ENCODE measurements around the gene CLDN7.

DNA sequence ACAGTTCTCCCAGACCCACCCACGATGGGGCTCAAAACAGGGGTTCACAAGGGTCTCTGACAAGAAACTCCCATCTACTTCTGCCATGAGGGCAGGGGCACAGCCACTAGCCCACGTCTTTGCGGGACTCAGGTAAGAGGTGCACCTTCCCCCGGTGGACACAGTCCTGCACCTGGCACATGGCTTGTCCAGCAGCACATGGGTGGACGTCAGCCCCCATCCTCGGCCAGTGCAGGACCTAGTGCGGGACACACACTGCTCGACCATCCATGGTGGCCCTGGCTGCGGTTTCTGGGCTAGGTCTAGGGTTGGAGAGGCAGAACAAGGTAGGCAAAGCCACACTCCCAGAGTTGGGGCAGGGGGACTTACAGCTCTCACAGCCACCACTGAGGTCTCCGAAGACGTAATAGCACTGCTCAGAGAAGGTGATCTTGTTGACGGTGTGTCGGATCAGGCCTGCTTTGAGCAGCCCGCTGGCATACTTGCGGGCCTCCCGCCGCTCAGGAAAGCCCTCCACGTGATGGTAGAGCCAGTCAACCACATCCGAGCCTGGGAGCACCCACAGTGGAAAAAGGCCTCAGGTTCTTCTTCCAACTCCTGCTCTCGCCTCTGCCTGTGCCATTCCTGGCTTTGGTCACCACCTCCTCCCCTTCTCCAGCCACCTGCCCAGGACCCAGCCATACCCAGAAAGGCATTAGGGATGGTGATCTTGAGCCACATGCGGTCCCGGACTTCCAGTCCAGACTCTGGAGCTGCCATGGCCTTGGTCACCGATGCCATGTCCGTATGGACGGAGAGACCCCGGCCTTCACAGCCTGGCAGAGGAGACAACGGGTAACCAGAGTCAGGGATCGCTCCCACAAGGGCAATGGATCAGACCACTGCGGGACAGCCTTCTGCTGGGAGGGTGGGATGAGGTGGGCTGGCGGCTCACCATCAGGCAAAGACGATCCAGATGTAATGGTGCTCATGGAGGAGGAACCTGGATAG lies 35.3 kb downstream of the CLDN7 start:
- TF ChIP-seq, protein P1, sequence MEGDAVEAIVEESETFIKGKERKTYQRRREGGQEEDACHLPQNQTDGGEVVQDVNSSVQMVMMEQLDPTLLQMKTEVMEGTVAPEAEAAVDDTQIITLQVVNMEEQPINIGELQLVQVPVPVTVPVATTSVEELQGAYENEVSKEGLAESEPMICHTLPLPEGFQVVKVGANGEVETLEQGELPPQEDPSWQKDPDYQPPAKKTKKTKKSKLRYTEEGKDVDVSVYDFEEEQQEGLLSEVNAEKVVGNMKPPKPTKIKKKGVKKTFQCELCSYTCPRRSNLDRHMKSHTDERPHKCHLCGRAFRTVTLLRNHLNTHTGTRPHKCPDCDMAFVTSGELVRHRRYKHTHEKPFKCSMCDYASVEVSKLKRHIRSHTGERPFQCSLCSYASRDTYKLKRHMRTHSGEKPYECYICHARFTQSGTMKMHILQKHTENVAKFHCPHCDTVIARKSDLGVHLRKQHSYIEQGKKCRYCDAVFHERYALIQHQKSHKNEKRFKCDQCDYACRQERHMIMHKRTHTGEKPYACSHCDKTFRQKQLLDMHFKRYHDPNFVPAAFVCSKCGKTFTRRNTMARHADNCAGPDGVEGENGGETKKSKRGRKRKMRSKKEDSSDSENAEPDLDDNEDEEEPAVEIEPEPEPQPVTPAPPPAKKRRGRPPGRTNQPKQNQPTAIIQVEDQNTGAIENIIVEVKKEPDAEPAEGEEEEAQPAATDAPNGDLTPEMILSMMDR (IDR thresholded peaks at IDR 0.05; ENCODE audit: insufficient read depth, low read depth, low read length) = no peak
- TF ChIP-seq EZH2 (IDR thresholded peaks at IDR 0.05; ENCODE audit: insufficient read depth, low read length) = no peak
